K562 (cell line): ENCODE data around the gene NR1I3. TPM values are rescaled to one million over a fixed set of nuclear protein-coding genes. Genes with fewer than 3 reads are reported as not detected.

Experiments used
- BRCA1 ChIP-seq, 2 experiments: fragments of 450-650 bp in 1 of 2; sonication (generic) in 1 of 2; formaldehyde crosslinking in 1 of 2; IDR thresholded peaks; 2 replicates each; pipeline versions ENCODE4 v1.5.0 to v1.6.1; 2017 to 2020; ENCODE audit warnings: mild to moderate bottlenecking in 1 of 2, missing genetic modification reagents in 1 of 2
- CBX2 ChIP-seq: fragments of 200-600 bp; sonication (generic); IDR thresholded peaks from one replicate; pipeline ENCODE4 v1.6.1; 2012; ENCODE audit warnings: mild to moderate bottlenecking, low read length, inconsistent platforms; ENCODE audit not compliant: insufficient read depth, poor library complexity, severe bottlenecking
- CTBP1 ChIP-seq: fragments of 450-650 bp; IDR thresholded peaks from 2 replicates; pipeline ENCODE4 v1.6.1; 2016; ENCODE audit warnings: borderline replicate concordance
- DMBX1 ChIP-seq: fragments of 250-450 bp; sonication (Bioruptor Pico); IDR thresholded peaks from 2 replicates; pipeline ENCODE4 v1.8.0; 2022; ENCODE audit warnings: inconsistent platforms, mild to moderate bottlenecking, moderate library complexity, borderline replicate concordance
- GTF2A2 ChIP-seq: IDR thresholded peaks from 2 replicates; pipeline ENCODE4 v1.6.1; 2016; ENCODE audit warnings: mild to moderate bottlenecking, missing genetic modification characterization, missing compliant biosample characterization
- HLTF ChIP-seq: fragments of 450-650 bp; IDR thresholded peaks from 2 replicates; pipeline ENCODE4 v1.6.1; 2016
- KLF13 ChIP-seq: fragments of 450-650 bp; IDR thresholded peaks from 2 replicates; pipeline ENCODE4 v1.6.1; 2016; ENCODE audit warnings: missing genetic modification characterization, low read depth, mild to moderate bottlenecking, missing compliant biosample characterization, moderate library complexity, borderline replicate concordance
- LEF1 ChIP-seq: fragments of 450-650 bp; IDR thresholded peaks from 2 replicates; pipeline ENCODE4 v1.6.1; 2016; ENCODE audit warnings: mild to moderate bottlenecking
- NCOA6 ChIP-seq: fragments of 450-650 bp; IDR thresholded peaks from 2 replicates; pipeline ENCODE4 v1.6.1; 2017; ENCODE audit warnings: mild to moderate bottlenecking
- SMARCC2 ChIP-seq: fragments of 450-650 bp; IDR thresholded peaks from 2 replicates; pipeline ENCODE4 v1.6.1; 2017; ENCODE audit warnings: antibody characterized with exemption, moderate library complexity, mild to moderate bottlenecking, low read depth
- SRSF7 ChIP-seq: fragments of 200-400 bp; formaldehyde crosslinking; optimal IDR thresholded peaks from 2 replicates; pipeline ENCODE3; 2017; ENCODE audit warnings: mild to moderate bottlenecking, low read depth, low read length
- TEAD1 ChIP-seq, 2 experiments: fragments of 450-650 bp in 1 of 2; sonication (generic) in 1 of 2; formaldehyde crosslinking; IDR thresholded peaks; 2 replicates each; pipeline versions ENCODE4 v1.4.0 to v1.8.0; 2020 to 2022; ENCODE audit warnings: mild to moderate bottlenecking in 2 of 2, missing genetic modification reagents in 1 of 2
- XRCC5 ChIP-seq: fragments of 200-400 bp; formaldehyde crosslinking; IDR thresholded peaks from 2 replicates; pipeline ENCODE4 v1.6.1; 2017; ENCODE audit warnings: low read depth, mild to moderate bottlenecking, low read length
- ZC3H4 ChIP-seq: sonication (generic); formaldehyde crosslinking; IDR thresholded peaks from 2 replicates; pipeline ENCODE4 v1.9.0; 2021; ENCODE audit warnings: missing genetic modification reagents, borderline replicate concordance
- ZNF282 ChIP-seq: sonication (generic); formaldehyde crosslinking; IDR thresholded peaks from 2 replicates; pipeline ENCODE4 v1.8.1; 2023; ENCODE audit warnings: missing genetic modification reagents
- ZNF584 ChIP-seq: fragments of 200-800 bp; sonication (Bioruptor generic); IDR thresholded peaks from 2 replicates; pipeline ENCODE4 v1.6.1; 2016; ENCODE audit warnings: low read depth, mild to moderate bottlenecking, missing genetic modification characterization, missing compliant biosample characterization
- polyA plus RNA-seq, 8 experiments: library from polyadenylated mRNA; depleted of rRNA in 4 of 8; stranded (reverse) in 5 of 8; unstranded in 3 of 8; fragments of >200 nt; fragmentation: Nextera tagmentation in 2 of 8; fragmentation: Illumina TruSeq in 1 of 8; extraction: Ambion mirVana in 2 of 8; extraction: Trizol in 1 of 8; gene quantifications; 2 replicates each; pipeline versions ENCODE4 v1.2.1 to v1.2.3, GENCODE V29; 2011 to 2014; ENCODE audit warnings: inconsistent platforms in 1 of 8, missing spikeins in 1 of 8
- total RNA-seq, 7 experiments: library from RNA; depleted of rRNA in 6 of 7; stranded (reverse); fragments of >200 nt in 6 of 7; fragmentation: Illumina TruSeq in 2 of 7; extraction: Trizol in 2 of 7; gene quantifications; 2 replicates each; pipeline versions ENCODE4 v1.2.1 to v1.2.3, GENCODE V29; 2011 to 2021; ENCODE audit warnings: low replicate concordance in 1 of 7
- TF ChIP-seq, protein P1 (sequence below): fragments of 250-450 bp; sonication (Bioruptor Pico); IDR thresholded peaks from 2 replicates; pipeline ENCODE4 v1.8.0; 2022; ENCODE audit warnings: inconsistent platforms
- TF ChIP-seq, protein P2 (sequence below): fragments of 450-650 bp; IDR thresholded peaks from 2 replicates; pipeline ENCODE4 v1.6.1; 2017; ENCODE audit warnings: mild to moderate bottlenecking, moderate library complexity
- TF ChIP-seq, protein P3 (sequence below): fragments of 250-450 bp; sonication (Bioruptor Pico); IDR thresholded peaks from 2 replicates; pipeline ENCODE4 v1.9.0; 2021; ENCODE audit warnings: mild to moderate bottlenecking
- TF ChIP-seq, protein P4 (sequence below): fragments of 450-650 bp; IDR thresholded peaks from 2 replicates; pipeline ENCODE4 v1.6.1; 2016; ENCODE audit warnings: antibody characterized with exemption
- TF ChIP-seq, protein P5 (sequence below): fragments of 450-650 bp; IDR thresholded peaks from 2 replicates; pipeline ENCODE4 v1.6.1; 2017; ENCODE audit warnings: antibody characterized with exemption

Gene NR1I3
- total and polyA plus RNA-seq, 9 of the 15 experiments (the other 6 are each of a cell fraction or from before 2014, with no cell fraction given), result 0.11 TPM; not detected in 8

DNA sequence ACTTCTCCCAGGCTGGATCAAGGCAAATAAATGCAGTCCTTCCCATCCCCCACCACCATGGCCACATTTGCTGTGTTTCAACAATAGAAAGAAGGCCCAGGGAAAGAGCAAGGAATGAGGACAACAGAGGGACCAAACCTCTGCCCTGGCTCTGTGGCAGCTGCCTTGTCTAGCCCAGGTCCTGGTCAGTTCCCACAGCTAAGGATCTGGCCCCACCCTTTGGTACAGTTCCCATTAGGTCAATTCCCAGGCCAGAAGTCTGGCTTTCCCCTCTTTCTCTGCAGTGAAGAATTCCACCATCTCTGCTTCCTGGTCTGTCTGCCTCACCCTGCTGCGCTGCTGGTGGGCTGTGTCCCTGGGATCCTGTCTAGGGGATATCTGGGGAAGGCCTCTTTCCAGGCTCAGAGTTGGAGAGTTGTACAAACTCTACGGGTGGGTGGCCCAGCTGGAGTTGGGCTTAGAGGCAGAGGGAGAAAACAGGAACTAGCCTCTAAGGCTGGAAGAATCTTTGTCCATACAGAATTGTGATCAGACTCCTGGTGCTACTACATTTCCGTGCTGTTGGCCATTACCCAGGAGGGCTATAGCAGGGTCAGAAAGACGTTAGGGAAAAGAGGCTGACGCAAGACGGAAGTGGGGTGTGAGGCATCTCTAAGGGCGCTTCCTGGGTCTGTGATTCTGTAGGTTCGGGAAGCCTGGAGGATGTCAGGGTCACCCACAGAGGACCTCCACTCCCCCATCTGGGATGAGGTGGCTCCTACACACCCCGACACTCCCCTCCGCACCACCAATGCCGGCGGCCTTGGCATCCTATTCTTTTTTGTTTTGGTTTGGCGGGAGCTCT lies 36.8 kb downstream of the NR1I3 start (continued):
- TF ChIP-seq, protein P1, sequence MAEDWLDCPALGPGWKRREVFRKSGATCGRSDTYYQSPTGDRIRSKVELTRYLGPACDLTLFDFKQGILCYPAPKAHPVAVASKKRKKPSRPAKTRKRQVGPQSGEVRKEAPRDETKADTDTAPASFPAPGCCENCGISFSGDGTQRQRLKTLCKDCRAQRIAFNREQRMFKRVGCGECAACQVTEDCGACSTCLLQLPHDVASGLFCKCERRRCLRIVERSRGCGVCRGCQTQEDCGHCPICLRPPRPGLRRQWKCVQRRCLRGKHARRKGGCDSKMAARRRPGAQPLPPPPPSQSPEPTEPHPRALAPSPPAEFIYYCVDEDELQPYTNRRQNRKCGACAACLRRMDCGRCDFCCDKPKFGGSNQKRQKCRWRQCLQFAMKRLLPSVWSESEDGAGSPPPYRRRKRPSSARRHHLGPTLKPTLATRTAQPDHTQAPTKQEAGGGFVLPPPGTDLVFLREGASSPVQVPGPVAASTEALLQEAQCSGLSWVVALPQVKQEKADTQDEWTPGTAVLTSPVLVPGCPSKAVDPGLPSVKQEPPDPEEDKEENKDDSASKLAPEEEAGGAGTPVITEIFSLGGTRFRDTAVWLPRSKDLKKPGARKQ, result no peak
- TF ChIP-seq LEF1 (no peak; the same call in 1 of the 2 replicates), BRCA1 (IDR thresholded peaks at IDR 0.05) (no peak), BRCA1 (CRISPR knock-in tag; IDR thresholded peaks at IDR 0.05) (no peak), HLTF (no peak), SMARCC2 (0 out of 2 replicates have a peak, but pooled peaks have one; percentile 17), SRSF7 (no peak), NCOA6 (no peak), CTBP1 (no peak), ZNF584 (CRISPR knock-in tag) (peak; percentile 93; the same call in 1 of the 2 replicates), ZNF282 (CRISPR knock-in tag) (no peak), GTF2A2 (tag) (no peak), XRCC5 (no peak), KLF13 (tag) (no peak), ZC3H4 (CRISPR knock-in tag) (0 out of 2 replicates have a peak, but pooled peaks have one; percentile 46), TEAD1 (CRISPR knock-in tag; IDR thresholded peaks at IDR 0.05) (peak; percentile 8 to 59; a peak in 1 of 4 replicates), CBX2 (no peak), DMBX1 (CRISPR knock-in tag) (no peak)
- TF ChIP-seq, protein P2, sequence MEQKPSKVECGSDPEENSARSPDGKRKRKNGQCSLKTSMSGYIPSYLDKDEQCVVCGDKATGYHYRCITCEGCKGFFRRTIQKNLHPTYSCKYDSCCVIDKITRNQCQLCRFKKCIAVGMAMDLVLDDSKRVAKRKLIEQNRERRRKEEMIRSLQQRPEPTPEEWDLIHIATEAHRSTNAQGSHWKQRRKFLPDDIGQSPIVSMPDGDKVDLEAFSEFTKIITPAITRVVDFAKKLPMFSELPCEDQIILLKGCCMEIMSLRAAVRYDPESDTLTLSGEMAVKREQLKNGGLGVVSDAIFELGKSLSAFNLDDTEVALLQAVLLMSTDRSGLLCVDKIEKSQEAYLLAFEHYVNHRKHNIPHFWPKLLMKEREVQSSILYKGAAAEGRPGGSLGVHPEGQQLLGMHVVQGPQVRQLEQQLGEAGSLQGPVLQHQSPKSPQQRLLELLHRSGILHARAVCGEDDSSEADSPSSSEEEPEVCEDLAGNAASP, result no peak
- TF ChIP-seq, protein P3, sequence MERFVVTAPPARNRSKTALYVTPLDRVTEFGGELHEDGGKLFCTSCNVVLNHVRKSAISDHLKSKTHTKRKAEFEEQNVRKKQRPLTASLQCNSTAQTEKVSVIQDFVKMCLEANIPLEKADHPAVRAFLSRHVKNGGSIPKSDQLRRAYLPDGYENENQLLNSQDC (CRISPR knock-in tag), result no peak
- TF ChIP-seq, protein P4, sequence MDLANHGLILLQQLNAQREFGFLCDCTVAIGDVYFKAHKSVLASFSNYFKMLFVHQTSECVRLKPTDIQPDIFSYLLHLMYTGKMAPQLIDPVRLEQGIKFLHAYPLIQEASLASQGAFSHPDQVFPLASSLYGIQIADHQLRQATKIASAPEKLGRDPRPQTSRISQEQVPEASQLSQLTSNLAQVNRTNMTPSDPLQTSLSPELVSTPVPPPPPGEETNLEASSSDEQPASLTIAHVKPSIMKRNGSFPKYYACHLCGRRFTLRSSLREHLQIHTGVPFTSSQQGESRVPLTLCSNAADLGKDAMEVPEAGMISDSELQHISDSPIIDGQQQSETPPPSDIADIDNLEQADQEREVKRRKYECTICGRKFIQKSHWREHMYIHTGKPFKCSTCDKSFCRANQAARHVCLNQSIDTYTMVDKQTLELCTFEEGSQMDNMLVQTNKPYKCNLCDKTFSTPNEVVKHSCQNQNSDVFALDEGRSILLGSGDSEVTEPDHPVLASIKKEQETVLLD, result no peak; the same call in 1 of the 2 replicates
- TF ChIP-seq, protein P5, sequence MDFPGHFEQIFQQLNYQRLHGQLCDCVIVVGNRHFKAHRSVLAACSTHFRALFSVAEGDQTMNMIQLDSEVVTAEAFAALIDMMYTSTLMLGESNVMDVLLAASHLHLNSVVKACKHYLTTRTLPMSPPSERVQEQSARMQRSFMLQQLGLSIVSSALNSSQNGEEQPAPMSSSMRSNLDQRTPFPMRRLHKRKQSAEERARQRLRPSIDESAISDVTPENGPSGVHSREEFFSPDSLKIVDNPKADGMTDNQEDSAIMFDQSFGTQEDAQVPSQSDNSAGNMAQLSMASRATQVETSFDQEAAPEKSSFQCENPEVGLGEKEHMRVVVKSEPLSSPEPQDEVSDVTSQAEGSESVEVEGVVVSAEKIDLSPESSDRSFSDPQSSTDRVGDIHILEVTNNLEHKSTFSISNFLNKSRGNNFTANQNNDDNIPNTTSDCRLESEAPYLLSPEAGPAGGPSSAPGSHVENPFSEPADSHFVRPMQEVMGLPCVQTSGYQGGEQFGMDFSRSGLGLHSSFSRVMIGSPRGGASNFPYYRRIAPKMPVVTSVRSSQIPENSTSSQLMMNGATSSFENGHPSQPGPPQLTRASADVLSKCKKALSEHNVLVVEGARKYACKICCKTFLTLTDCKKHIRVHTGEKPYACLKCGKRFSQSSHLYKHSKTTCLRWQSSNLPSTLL, result no peak
